ENCODE data around the gene IL26. TPM values are rescaled to one million over a fixed set of nuclear protein-coding genes. Genes with fewer than 3 reads are reported as not detected.

IL26 gene
- total RNA-seq, 1 experiment from 2014 or later: not detected

GRCh38 chr12:68156636-68157035, 69.0 kb downstream of the IL26 start:
- peaks cover 11% of the 10 kb centered on the region for H3K27me3 ChIP-seq (ENCODE audit: control insufficient read depth, insufficient read depth, low read length)
- POLR2A ChIA-PET: no interaction called here
- no TSS peak for BruUV-seq (replicated peaks)
- ATAC-seq (no peak), DNase-seq (ENCODE audit: low read depth, low spot score) (no peak)
- H3K4me1 ChIP-seq (ENCODE audit: control insufficient read depth, insufficient read depth, low read length): no peaks in the 10 kb centered on the region
- in situ Hi-C loops (cut with HindIII; ENCODE audit: low pct_unique_long_range_greater_than_20kb, low sequenced_read_pairs): no loop called here
- no peak overlapping the region for H3K4me3 ChIP-seq (ENCODE audit: low read depth in 2 of 2, low read length in 2 of 2)
- no peak overlapping the region for H3K27ac ChIP-seq (ENCODE audit: low read length)
- CTCF ChIA-PET: no interaction called here
- TF ChIP-seq SIN3A (IDR thresholded peaks at IDR 0.05; ENCODE audit: borderline replicate concordance, insufficient read depth, low read depth, low read length) (no peak), REST (IDR thresholded peaks at IDR 0.05; ENCODE audit: insufficient read depth in 1 of 2, low read depth in 2 of 2, low read length in 1 of 2) (no peak), TCF7L2 (IDR thresholded peaks at IDR 0.05; ENCODE audit: low read depth, low read length) (no peak), POLR2AphosphoS5 (IDR thresholded peaks at IDR 0.05; ENCODE audit: low read depth, low read length) (no peak), CTCF (IDR thresholded peaks at IDR 0.05) (no peak)
- H3K36me3 ChIP-seq (ENCODE audit: control insufficient read depth, insufficient read depth, low read length): no peaks in the 10 kb centered on the region
- intact Hi-C loops (cut with micrococcal nuclease; ENCODE audit: unreplicated experiment): no loop called here
- no peaks in the 10 kb centered on the region for H3K9me3 ChIP-seq (ENCODE audit: control insufficient read depth, insufficient read depth, low read depth, low read length)

GRCh38 chr12:68154779-68155178, 70.8 kb downstream of the IL26 start:
- H3K27me3 ChIP-seq (ENCODE audit: control insufficient read depth, insufficient read depth, low read length): peaks cover 18% of the 10 kb centered on the region
- no peaks in the 10 kb centered on the region for H3K36me3 ChIP-seq (ENCODE audit: control insufficient read depth, insufficient read depth, low read length)
- CTCF ChIA-PET: no interaction called here

More at GRCh38 chr12:68154779-68155178, 70.8 kb downstream of the IL26 start:
- in situ Hi-C loops (cut with HindIII; ENCODE audit: low pct_unique_long_range_greater_than_20kb, low sequenced_read_pairs) (no loop called here), intact Hi-C loops (cut with micrococcal nuclease; ENCODE audit: unreplicated experiment) (no loop called here)
- H3K9me3 ChIP-seq (ENCODE audit: control insufficient read depth, insufficient read depth, low read depth, low read length): no peaks in the 10 kb centered on the region
- no peak overlapping the region for H3K27ac ChIP-seq (ENCODE audit: low read length)
- no peak for TF ChIP-seq TCF7L2 (IDR thresholded peaks at IDR 0.05; ENCODE audit: low read depth, low read length)
- no peak for TF ChIP-seq SIN3A (IDR thresholded peaks at IDR 0.05; ENCODE audit: borderline replicate concordance, insufficient read depth, low read depth, low read length)
- no peak for TF ChIP-seq REST (IDR thresholded peaks at IDR 0.05; ENCODE audit: insufficient read depth in 1 of 2, low read depth in 2 of 2, low read length in 1 of 2)
- no peak for TF ChIP-seq CTCF (IDR thresholded peaks at IDR 0.05)
- no peak for TF ChIP-seq POLR2AphosphoS5 (IDR thresholded peaks at IDR 0.05; ENCODE audit: low read depth, low read length)
- ATAC-seq (no peak), DNase-seq (ENCODE audit: low read depth, low spot score) (no peak)
- H3K4me1 ChIP-seq (ENCODE audit: control insufficient read depth, insufficient read depth, low read length): no peaks in the 10 kb centered on the region
- no peak overlapping the region for H3K4me3 ChIP-seq (ENCODE audit: low read depth in 2 of 2, low read length in 2 of 2)
- POLR2A ChIA-PET: no interaction called here
- BruUV-seq (replicated peaks): no TSS peak

Other genes with a start within 250 kb of the IL26 start
- gene IFNG-AS1, start 236.4 kb downstream of the IL26 start, total RNA-seq (2021; ENCODE audit: unreplicated experiment): not detected
- gene IFNG, start 66.1 kb downstream of the IL26 start, total RNA-seq (2021; ENCODE audit: unreplicated experiment): 0.33 TPM
- gene IL22, start 27.8 kb upstream of the IL26 start, total RNA-seq (2021; ENCODE audit: unreplicated experiment): not detected
- 17.8 TPM for gene MDM1, start 106.6 kb upstream of the IL26 start, total RNA-seq (2021; ENCODE audit: unreplicated experiment)